Hematopoietic multipotent progenitor cell (in vitro differentiated cells): ENCODE measurements around the gene USP6NL. TPM values are rescaled to one million over a fixed set of nuclear protein-coding genes. Genes with fewer than 3 reads are reported as not detected.
A peak's percentile ranks its signal among the peaks of the same experiment; 100 is the strongest.
"Not testable (repeated sequence)": the region's sequence is repeated elsewhere in the genome, so short reads cannot be mapped to it uniquely, and the experiment has no call there.

ENCODE experiments used
- DNase-seq, 3 donors: peaks; one replicate each; pipeline ENCODE4 v3.0.0-alpha.2; 2011 to 2015; ENCODE audit warnings: low read depth in 2 of 3, low spot score in 2 of 3
- total RNA-seq: library from RNA; depleted of rRNA; stranded (reverse); fragments of >200 nt; gene quantifications from one replicate; pipeline ENCODE4 v1.2.3, GENCODE V29; 2012

USP6NL gene
- total RNA-seq, 1 donor: 18.9 TPM

GRCh38 chr10:11448545-11449244, 162.8 kb downstream of the USP6NL start:
- DNase-seq: no peak

- DNase-seq: no peak
Observed at GRCh38 chr10:11448190-11448544, 163.3 kb downstream of the USP6NL start.

- no peak for DNase-seq
Observed at GRCh38 chr10:11447586-11447985, 163.9 kb downstream of the USP6NL start.

DNA sequence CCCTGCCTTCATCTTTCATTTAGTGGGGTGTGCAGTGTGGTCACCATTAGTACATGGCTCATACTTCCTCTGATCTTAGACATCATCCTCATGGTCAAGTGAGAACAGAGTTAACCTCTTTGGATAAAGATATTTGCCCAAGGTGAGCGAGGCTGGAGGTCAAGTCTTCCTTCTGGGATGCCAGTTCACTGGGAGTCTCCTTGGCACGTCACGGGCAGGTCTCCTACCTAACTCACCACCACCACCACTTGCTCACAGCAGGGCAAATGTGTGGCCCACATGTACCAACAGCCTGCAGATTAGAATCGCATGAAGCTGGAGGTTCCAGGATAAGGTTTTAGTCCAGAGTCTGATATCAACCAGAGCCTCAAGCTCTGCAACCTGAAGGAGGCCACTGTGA, 164.6 kb downstream of the USP6NL start:
- no peak for DNase-seq

- DNase-seq: no peak
Observed at GRCh38 chr10:11446133-11446532, 165.3 kb downstream of the USP6NL start.

- DNase-seq: no peak
Observed at GRCh38 chr10:11444531-11445228, 166.8 kb downstream of the USP6NL start.

DNA sequence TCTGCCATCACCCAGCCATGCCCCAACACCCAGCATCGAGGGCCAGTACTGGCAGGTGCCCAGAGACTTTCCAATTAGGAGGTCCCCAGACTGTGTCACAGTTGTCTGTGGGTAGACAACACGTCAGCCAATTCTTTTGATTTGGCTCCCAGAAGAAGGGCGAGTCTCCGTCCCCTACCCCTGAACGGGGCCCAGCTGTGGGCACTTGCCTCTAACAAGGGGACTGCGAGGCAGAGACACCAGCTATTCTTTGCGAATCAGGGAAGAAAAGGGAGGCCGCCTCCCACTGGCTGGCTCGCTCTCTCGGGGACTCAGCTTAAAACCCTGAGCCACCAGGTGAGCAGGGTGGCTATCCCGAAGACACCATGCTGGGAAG, 167.3 kb downstream of the USP6NL start:
- DNase-seq: no peak

DNA sequence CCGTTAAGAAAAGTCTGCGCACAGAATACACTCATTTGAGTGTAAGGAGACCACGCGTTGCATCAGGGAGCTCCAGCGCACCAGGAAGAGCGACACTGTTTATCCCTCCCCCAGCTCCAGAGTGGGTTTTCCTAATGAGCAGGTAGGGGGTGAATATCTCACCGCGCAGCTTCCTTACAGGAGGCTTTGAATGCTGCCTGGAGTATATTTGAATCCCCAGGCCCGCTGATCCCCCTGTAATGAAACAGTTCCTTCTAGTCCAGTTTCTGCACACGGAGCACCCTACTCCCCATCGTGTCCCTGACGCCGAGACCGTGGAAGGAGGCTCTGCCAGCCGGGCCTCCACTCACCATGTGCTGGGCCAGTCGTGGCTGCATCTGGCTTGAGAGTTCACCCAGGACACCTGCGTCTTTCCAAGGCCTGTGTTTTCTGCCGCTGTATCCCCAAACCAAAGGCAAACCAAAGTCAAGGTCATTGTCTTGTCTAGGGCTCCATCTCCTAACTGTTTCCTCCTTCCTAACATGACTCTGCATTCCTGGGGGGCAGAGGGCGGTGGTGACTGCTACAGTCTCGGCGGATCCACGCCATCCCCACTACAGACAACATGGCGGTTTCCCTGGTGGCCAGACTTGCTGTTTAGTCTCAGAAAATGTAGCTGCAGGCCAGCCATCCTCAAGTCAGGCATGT, 167.8 kb downstream of the USP6NL start:
- no peak for DNase-seq

DNA sequence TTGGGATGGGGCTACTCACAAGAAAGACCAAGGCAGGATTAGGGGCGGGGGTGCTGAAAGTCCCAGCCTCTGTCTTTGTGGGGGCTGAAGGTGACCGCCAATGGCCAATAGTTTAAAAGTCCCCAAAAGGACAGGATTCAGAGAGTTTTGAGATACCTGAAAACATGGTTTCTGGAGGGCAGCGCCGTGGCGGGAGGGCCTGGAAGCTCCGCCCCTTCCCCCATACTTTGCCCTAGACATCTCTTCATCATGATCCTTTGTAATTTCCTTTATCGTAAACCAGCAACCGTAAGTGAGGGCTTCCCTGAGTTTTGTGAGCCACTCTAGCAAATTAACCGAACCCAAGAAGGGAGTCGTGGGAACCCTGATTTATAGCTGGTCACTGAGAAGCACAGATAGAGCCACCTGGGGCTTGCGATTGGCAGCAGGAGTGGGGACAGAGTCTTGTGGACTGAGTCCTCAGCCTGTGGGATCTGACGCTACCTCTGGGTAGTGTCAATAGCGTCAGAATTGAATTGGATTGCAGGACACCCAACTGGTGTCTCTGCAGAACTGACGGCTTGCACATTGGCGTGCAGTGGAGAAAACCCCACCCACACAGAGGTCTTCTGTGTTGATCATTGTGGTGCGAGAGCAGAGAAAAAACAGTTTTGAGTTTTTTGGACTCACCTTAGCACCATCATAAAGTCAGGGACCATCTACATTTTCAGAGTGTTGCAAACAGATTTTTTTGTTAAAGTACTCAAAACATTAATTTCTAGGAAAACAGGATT, 169.3 kb downstream of the USP6NL start:
- no peak for DNase-seq

- no peak for DNase-seq
Observed at GRCh38 chr10:11441151-11441535, 170.3 kb downstream of the USP6NL start.

DNA sequence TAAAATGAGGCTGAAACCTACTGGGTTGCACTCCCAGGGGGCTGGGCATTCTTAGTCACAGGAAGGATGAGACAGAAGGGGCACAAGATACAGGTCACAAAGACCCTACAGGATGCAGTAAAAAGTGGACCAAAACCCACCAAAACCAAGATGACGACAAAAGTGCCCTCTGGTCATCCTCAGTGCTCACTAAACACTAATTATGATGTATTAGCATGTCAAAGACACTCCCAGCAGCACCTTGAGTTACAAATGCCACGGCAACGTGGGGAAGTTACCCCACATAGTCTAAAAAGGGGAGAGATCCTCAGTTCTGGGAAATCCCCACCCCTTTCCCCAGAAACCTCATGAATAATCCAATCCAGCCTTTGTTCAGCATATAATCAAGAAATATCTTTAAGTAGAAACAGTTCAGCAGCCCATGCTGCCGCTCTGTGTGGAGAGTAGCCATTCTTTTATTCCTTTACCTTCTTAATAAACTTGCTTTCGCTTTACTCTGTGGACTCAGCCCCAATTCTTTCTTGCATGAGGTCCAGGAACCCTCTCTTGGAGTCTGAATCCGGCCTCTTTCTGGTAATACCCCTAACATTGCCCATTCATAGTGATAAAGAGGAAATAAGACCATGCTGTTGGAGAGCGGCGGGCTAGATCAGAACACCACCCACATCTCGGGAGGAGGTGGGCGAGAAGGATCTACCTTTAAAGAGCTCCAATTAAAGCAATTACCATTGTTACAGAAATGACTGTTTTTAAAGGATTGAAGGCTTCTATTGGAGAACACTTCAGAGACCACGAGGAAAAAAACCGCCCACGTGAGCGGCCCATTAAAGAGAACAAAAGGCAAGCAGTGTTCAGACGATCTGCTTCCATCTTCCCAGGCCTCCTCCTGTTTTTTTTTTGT, 170.9 kb downstream of the USP6NL start:
- peak in 2 of 3 donors; percentile 55 to 61 for DNase-seq

GRCh38 chr10:11439523-11440053, 171.9 kb downstream of the USP6NL start:
- DNase-seq: no peak

DNA sequence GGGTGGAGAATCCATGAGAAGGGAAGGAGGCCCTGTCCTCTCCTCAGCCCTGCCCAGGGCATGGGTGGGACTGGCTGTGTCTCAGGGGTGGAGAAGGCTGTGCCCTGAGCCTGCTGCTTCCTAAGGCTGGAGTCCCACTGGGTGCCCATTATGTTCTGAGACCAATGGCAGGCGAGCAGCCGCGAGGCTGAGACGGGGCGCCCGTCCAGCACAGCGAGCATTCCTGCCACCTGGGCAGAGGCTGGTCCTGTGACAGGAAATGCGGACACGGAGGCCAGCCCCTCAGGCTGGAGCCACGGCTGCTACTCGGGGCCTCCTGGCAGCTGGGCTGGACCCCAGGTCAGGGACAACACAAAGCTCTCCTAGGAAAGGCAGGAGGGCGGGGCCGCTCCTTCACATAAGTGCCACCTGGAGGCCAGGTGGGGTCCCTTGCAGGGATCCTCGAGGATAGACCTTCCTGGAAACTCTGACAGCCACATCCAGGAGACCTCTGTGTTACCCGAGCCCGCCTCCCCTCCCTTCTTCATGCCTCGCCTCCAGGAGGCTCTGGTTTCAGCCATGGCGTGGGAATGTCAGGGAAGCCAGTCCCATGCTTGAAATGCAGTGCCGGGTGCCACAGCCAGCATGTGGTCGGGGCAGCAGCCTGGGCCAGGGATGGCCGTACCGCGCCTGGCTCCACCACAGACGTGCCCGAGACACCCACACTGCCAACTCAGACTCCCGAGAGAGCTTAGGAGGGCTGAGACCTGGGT, 173.9 kb downstream of the USP6NL start:
- DNase-seq: no peak

DNA sequence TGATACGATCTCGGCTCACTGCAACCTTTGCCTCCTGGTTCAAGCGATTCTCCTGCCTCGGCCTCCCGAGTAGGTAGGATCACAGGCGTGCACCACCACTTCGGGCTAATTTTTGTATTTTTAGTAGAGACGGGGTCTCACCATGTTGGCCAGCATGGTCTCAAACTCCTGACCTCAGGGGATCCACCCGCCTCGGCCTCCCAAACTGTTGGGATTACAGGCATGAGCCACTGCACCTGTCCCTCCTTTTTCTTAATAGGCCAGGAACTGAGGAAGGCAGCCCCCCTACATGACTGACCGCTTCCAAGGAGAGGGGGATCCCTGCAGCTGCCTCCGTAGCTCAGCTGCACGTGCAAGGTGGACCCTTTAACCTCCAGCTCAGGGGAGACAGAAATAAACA, 175.0 kb downstream of the USP6NL start:
- DNase-seq: not testable (repeated sequence)

DNA sequence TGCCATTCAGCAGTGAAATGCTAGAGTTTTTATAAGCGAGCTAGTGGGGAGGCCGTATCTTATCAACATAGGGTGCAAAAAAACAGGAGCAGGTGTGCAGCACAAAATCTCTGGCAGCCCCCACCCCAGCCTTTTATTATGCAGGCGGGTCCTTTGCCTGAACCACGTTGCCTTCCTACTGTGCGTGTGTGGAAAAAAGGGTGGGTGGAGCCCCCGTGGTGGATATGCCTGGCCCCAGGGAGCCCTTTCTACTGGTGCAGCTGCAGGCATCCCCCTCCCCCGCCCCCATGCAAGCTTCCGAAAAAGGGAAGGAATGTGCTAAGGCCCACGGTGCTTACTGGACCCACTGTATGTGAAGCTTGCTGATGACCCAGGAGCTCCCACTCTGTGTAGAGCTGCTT, 175.9 kb downstream of the USP6NL start:
- no peak for DNase-seq

- DNase-seq: peak in 1 of 3 donors; percentile 41
Observed at GRCh38 chr10:11434324-11434723, 177.1 kb downstream of the USP6NL start.

DNA sequence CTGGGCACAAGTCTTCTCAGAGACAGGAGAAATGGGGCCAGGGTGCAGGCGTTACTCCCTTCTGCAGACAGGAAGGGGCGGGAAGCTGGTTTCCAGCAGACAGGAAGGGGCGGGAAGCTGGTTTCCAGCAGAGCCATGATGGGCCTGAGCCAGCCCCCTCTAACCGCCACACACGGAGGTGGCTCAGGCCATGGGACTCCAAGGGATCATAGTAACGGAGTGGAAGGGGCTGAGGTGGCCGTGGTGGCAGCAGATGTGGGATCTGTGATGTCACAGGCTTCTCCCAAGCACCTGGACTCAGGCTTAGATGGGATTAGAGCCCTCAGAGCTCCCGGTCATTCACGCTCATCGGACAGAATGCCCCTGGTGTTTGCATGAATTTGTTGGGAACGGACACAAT, 177.8 kb downstream of the USP6NL start:
- no peak for DNase-seq

- no peak for DNase-seq
Observed at GRCh38 chr10:11431216-11431555, 180.3 kb downstream of the USP6NL start.
